Activated naive CD4-positive, alpha-beta T cell treated with anti-CD3 and anti-CD28 coated beads for 36 hours (primary cell): ENCODE results near the gene SLBP. TPM values are rescaled to one million over a fixed set of nuclear protein-coding genes. Genes with fewer than 3 reads are reported as not detected.
"Not testable (repeated sequence)": the region's sequence is repeated elsewhere in the genome, so short reads cannot be mapped to it uniquely, and the experiment has no call there.

Experiments used
- CTCF ChIA-PET: fragments of 350-600 bp; sonication (Branson Sonifier 250); formaldehyde crosslinking; loops from one replicate; lab custom pipeline; 2021; ENCODE audit warnings: antibody characterized with exemption; lab: Charles Lee
- DNase-seq: peaks from one replicate; pipeline ENCODE4 v3.0.0-alpha.2; 2020
- H3K27ac Mint-ChIP-seq: one replicate; pipeline ENCODE4 v1.8.0; 2021; ENCODE audit warnings: mild to moderate bottlenecking, mixed read lengths
- H3K27me3 Mint-ChIP-seq: one replicate; pipeline ENCODE4 v1.8.0; 2021; ENCODE audit warnings: low read depth, mixed read lengths
- H3K36me3 Mint-ChIP-seq: one replicate; pipeline ENCODE4 v1.8.0; 2021; ENCODE audit warnings: low read depth, mixed read lengths
- H3K4me1 Mint-ChIP-seq: one replicate; pipeline ENCODE4 v1.8.0; 2021; ENCODE audit warnings: low read depth, mixed read lengths
- H3K4me3 Mint-ChIP-seq: one replicate; pipeline ENCODE4 v1.8.0; 2021; ENCODE audit warnings: mild to moderate bottlenecking, moderate library complexity, mixed read lengths
- H3K9me3 Mint-ChIP-seq: one replicate; pipeline ENCODE4 v1.8.0; 2021; ENCODE audit warnings: mixed read lengths
- intact Hi-C: fragments of 100-400 bp; cut with micrococcal nuclease; formaldehyde crosslinking; loops from one replicate; pipeline ENCODE4 v1.15.1; 2023
- total RNA-seq, 2 experiments: library from RNA; stranded (reverse); gene quantifications; one replicate each; pipeline ENCODE4 v1.2.3, GENCODE V29; 2021

Gene SLBP
- total RNA-seq, 2 experiments from 2014 or later = 75.4 to 77.1 TPM

DNA sequence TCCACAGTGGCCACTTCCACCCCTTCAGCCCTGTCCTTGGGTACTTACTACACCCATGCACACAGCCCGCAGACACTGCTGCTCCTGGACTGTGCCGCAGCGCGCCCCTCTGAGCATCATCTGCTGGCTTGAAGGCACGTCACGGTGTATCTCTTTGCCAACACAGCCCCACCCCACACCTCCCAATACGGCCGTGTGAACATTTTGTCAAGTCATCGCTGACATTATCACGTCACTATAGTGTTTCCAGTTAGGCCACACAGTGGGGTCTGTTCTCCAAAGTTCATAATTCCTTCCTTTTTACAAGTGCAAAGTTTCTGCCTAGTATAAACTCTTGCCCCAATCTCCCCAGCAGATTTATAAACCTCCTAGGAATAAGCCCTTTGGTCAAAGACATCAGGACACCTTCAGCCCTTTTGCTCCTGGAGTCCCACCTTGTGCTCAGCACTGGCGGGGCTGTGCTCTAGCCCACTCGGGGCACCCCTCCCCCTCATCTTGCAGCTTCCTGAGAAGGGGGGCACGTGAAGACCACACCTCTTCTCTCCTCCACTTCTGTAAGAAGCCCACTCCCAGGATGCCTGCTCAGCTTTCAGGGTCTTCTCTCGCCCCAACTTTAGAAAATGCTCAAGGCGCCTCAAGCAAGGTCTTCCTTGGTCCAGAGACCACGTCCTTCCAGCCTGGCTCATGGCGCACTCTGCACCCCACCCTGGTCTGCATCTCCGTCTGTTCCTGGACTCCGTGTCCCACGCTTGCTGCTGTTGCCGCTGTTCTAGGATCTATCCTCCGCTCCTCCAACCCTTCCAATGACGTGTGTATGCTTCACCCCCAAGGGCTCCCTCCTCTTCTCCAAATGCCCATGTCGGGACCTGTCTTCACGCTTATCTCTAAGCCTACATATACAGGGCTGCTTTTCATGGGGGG, 35.3 kb downstream of the SLBP start:
- no peaks in the 10 kb centered on the region for H3K9me3 Mint-ChIP-seq
- intact Hi-C loops = no loop called here
- DNase-seq = no peak
- no peaks in the 10 kb centered on the region for H3K4me1 Mint-ChIP-seq
- H3K27me3 Mint-ChIP-seq = no peaks in the 10 kb centered on the region
- CTCF ChIA-PET = interaction anchor here (2.7 kb wide), 1 partner anchor 16 kb away, joined by 9 read pairs; no protein-coding TSS in a partner anchor
- H3K4me3 Mint-ChIP-seq = no peak overlapping the region
- H3K27ac Mint-ChIP-seq = no peak overlapping the region
- no peaks in the 10 kb centered on the region for H3K36me3 Mint-ChIP-seq

DNA sequence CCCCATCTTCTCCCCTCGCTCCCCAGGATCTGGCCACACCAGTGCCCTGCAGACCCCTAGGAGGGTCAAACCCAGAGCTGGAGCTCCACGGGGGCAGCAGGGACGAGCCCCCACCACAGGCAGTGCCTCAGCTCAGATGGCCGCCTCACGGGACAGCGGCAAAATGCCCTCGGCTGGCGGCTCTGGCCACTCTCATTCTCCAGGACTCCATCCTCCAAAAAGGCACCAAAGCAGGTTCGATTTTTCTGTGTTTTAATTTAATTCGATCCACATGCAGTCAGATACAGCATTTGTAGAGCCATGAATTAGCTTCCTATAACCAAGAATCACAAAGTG, 36.3 kb downstream of the SLBP start:
- Mint-ChIP-seq H3K9me3 (no peaks in the 10 kb centered on the region), H3K36me3 (no peaks in the 10 kb centered on the region), H3K27ac (no peak overlapping the region), H3K4me1 (no peaks in the 10 kb centered on the region), H3K4me3 (no peak overlapping the region), H3K27me3 (no peaks in the 10 kb centered on the region)
- intact Hi-C loops = no loop called here
- DNase-seq = no peak
- CTCF ChIA-PET = interaction anchor here (2.7 kb wide), 1 partner anchor 17 kb away, joined by 9 read pairs; no protein-coding TSS in a partner anchor

DNA sequence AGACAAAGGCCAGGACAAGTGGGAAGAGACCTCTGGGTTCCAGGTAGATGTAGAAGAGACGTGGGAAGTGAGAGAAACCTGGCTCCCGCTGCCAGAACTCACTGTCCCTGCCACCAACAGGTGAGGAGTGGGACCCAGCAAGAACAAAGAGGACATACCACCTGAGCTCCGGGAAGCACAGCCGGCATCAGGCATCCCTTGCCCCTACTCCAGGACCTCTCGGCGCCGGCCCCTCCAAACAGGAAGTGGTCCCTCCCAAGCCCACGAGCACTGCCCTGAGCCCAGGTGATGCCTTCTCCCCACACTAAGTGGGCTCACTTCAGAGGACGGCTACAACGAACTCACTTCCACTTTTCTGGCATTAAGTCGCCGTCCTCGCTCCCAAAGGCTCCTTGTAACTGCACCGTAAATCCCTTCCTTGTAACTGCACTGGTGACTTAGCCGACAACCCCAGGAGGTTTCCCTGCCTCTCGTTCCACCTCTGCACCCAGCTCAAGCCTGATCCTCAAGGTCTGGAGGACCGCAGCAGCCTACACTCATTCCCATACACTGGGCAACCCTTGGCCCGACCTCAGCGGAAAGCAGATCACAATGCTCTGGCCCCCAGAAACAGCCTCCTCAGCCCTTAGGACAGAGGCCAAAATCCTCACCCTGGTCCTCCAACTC, 36.9 kb downstream of the SLBP start:
- Mint-ChIP-seq H3K27me3 (no peaks in the 10 kb centered on the region), H3K4me1 (no peaks in the 10 kb centered on the region), H3K9me3 (no peaks in the 10 kb centered on the region), H3K4me3 (no peak overlapping the region), H3K27ac (no peak overlapping the region), H3K36me3 (no peaks in the 10 kb centered on the region)
- no peak for DNase-seq
- CTCF ChIA-PET = no interaction called here
- intact Hi-C loops = no loop called here

DNA sequence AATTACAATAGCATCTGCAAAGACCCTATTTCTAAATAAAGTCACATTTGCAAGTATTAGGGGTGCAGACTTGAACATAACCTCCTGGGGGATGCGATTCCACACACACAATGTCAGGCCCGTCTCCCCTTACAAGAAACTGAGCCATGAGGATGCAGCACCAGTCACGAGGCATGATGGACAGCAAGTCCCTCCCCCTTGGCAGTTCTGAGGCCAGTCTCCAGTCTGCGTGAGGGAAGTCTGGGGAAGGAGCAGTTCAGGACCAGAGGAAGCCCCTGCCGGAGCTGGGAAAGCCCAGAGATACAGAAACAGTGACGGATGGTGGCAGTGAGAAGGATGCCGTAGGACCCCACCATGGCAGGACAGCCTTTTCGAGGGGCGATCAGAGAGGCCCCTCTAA, 37.4 kb downstream of the SLBP start:
- DNase-seq = no peak
- intact Hi-C loops = no loop called here
- H3K27ac Mint-ChIP-seq = no peak overlapping the region
- CTCF ChIA-PET = no interaction called here
- H3K9me3 Mint-ChIP-seq = no peaks in the 10 kb centered on the region
- H3K36me3 Mint-ChIP-seq = no peaks in the 10 kb centered on the region
- no peaks in the 10 kb centered on the region for H3K4me1 Mint-ChIP-seq
- no peaks in the 10 kb centered on the region for H3K27me3 Mint-ChIP-seq
- no peak overlapping the region for H3K4me3 Mint-ChIP-seq

DNA sequence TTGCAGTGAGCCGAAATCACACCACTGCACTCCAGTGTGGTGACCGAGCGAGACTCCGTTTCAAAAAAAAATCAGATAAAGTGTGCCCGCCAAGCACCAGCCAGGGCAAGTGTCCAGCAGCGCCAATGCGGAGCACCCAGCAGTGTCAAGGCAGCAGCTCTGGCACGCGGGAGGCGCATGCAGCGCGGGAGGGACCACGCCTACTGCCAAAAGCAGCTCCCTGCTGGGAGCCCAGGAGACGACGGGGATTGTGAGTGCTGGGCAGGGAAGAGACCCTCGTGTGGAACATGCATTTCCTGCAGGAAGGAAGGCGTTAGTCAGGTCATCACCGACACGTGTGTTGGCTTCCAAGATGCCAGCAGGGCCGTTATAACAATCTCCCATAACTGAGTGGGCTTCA, 38.4 kb downstream of the SLBP start:
- Mint-ChIP-seq H3K4me1 (no peaks in the 10 kb centered on the region), H3K4me3 (no peak overlapping the region), H3K9me3 (no peaks in the 10 kb centered on the region), H3K27ac (no peak overlapping the region), H3K36me3 (no peaks in the 10 kb centered on the region), H3K27me3 (no peaks in the 10 kb centered on the region)
- DNase-seq = no peak
- CTCF ChIA-PET = no interaction called here
- intact Hi-C loops = no loop called here

DNA sequence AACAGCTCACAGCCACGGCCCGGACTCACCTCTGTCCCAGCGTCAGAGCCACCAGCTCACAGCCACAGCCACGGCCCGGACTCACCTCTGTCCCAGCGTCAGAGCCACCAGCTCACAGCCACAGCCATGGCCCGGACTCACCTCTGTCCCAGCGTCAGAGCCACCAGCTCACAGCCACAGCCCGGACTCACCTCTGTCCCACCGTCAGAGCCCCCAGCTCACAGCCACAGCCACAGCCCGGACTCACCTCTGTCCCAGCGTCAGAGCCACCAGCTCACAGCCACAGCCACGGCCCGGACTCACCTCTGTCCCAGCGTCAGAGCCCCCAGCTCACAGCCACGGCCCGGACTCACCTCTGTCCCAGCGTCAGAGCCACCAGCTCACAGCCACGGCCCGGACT, 41.1 kb downstream of the SLBP start:
- H3K36me3 Mint-ChIP-seq, H3K27me3 Mint-ChIP-seq, intact Hi-C loops: not testable (repeated sequence)

DNA sequence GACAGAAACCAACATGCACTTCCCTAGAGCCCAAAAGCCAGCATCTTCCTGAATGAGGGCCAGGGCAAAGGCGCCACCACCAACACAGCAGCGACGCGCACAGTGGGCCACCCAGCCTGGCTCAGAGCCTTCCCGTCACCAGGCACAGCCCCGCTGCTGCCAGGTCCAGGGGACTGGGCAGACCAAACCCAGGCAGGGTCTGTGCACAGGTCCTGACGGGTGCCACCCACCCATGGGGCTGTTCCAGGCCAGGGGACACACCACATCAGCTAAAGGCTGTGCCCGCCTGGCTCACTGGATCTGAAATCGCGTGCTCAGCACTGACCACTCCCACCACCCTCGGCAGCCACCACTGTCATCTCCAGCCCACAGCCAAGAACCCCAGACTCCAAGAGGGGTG, 41.8 kb downstream of the SLBP start:
- Mint-ChIP-seq H3K4me1 (no peaks in the 10 kb centered on the region), H3K9me3 (no peaks in the 10 kb centered on the region), H3K27me3 (no peaks in the 10 kb centered on the region), H3K36me3 (no peaks in the 10 kb centered on the region), H3K27ac (no peak overlapping the region), H3K4me3 (no peak overlapping the region)
- intact Hi-C loops = no loop called here
- CTCF ChIA-PET = no interaction called here
- no peak for DNase-seq

More for the DNA sequence above, 41.1 kb downstream of the SLBP start:
- H3K4me3 Mint-ChIP-seq, H3K9me3 Mint-ChIP-seq, CTCF ChIA-PET, H3K4me1 Mint-ChIP-seq, H3K27ac Mint-ChIP-seq, DNase-seq: not testable (repeated sequence)

DNA sequence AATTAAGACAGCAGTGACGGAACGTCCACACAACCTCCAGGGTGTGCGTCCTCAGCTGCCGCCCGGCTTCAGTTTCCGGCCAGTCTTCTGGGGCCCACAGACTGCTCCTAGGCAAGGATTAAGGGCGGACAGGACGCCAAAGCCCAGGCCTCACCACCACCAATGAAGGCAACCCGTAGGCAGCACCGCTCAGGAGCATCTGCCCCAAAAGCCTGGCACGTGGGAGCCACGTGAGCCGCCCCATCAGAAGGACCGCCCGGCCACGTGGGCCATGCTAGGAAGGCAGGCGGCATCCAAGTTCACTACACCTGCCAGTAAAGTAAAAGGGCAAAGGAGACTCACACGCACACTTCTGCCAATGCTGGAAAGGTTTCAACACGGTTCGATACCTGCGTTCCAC, 42.3 kb downstream of the SLBP start:
- CTCF ChIA-PET = no interaction called here
- no peak for DNase-seq
- Mint-ChIP-seq H3K27ac (no peak overlapping the region), H3K4me1 (no peaks in the 10 kb centered on the region), H3K36me3 (no peaks in the 10 kb centered on the region), H3K27me3 (no peaks in the 10 kb centered on the region), H3K9me3 (no peaks in the 10 kb centered on the region), H3K4me3 (no peak overlapping the region)
- intact Hi-C loops = no loop called here

DNA sequence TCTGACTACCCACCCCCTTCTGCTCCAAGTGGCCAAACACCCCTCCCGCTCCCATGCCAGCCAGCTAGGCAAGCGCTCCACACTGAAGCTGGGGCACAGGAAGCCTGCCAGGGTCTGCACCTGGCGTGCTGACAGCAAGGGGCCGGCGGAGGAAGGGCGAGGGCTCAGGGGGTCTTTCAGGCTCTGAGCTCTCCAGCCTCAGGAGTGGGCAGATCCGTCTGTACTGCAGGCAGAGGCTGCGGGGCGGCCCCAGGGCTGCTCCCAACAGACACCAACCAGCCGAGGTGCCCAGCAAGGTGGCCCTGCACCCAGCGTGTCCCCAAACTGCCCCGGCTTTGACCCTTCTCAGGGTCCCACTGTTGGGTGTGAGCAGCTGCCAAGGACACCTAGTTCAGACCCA, 42.8 kb downstream of the SLBP start:
- intact Hi-C loops = no loop called here
- H3K4me3 Mint-ChIP-seq = no peak overlapping the region
- CTCF ChIA-PET = no interaction called here
- H3K9me3 Mint-ChIP-seq = no peaks in the 10 kb centered on the region
- H3K36me3 Mint-ChIP-seq = no peaks in the 10 kb centered on the region
- no peaks in the 10 kb centered on the region for H3K27me3 Mint-ChIP-seq
- H3K4me1 Mint-ChIP-seq = no peaks in the 10 kb centered on the region
- H3K27ac Mint-ChIP-seq = no peak overlapping the region
- no peak for DNase-seq

DNA sequence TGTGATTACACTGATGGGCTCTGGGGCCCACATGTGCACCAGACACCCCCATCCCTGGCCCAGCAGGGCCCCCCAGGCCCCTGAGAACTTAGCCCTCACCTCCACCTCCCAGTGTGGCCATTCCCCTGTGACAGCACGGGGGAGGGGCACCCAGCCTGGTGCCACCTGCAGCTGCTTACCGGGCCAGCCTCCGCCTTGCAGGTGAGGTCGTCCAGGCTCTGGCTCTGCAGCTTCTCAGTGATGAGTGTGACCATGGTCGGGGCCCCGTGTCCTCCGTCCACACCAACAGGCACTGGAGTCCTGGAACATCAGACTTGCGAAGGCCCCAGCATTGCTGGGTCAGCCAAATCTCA, 43.7 kb downstream of the SLBP start:
- CTCF ChIA-PET = no interaction called here
- intact Hi-C loops = no loop called here
- H3K27me3 Mint-ChIP-seq = no peaks in the 10 kb centered on the region
- DNase-seq = no peak
- H3K4me1 Mint-ChIP-seq = no peaks in the 10 kb centered on the region
- H3K36me3 Mint-ChIP-seq = no peaks in the 10 kb centered on the region
- H3K4me3 Mint-ChIP-seq = no peak overlapping the region
- H3K27ac Mint-ChIP-seq = no peak overlapping the region
- H3K9me3 Mint-ChIP-seq = no peaks in the 10 kb centered on the region

DNA sequence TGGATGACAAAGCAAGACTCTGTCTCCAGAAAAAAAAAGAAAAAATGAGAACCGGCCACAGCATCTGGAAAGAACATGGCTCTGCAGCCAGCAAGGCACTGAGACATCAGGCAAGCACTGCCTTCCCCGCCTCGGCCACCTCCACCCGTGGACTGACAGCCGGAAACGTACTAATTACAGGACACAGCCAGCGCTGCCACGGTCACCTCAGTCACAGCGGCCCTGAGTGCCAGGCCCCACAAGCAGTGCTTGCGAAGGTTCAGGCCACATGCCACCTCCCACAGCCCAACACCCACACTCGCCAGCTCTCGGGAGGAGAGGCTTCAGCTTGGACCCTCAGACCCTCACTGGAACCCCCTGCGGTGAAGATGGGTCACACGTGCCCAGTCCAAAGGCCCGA, 44.8 kb downstream of the SLBP start:
- no peaks in the 10 kb centered on the region for H3K36me3 Mint-ChIP-seq
- no peaks in the 10 kb centered on the region for H3K4me1 Mint-ChIP-seq
- no peak overlapping the region for H3K4me3 Mint-ChIP-seq
- no peak overlapping the region for H3K27ac Mint-ChIP-seq
- intact Hi-C loops = no loop called here
- no peaks in the 10 kb centered on the region for H3K27me3 Mint-ChIP-seq
- no peaks in the 10 kb centered on the region for H3K9me3 Mint-ChIP-seq
- CTCF ChIA-PET = no interaction called here
- DNase-seq = no peak

DNA sequence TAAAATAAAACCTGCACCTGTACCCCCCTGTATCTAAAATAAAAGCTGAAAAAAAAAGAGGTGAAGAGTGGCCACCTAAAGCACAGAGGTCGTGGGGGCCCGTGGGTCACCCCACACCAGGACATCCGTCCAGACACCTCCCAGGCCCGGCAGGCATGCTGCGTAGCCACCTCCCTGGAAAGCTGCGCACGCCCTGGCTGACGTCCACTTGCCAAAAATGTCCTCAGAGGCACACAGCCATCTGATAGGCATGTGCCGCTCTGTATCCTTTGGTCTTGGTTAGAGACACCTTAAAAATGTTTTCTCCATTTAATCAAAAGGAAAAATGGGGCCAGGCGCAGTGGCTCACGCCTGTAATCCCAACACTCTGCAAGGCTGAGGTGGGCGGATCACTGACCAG, 45.7 kb downstream of the SLBP start:
- Mint-ChIP-seq H3K9me3 (no peaks in the 10 kb centered on the region), H3K27me3 (no peaks in the 10 kb centered on the region), H3K4me3 (no peak overlapping the region), H3K27ac (no peak overlapping the region), H3K36me3 (no peaks in the 10 kb centered on the region), H3K4me1 (no peaks in the 10 kb centered on the region)
- CTCF ChIA-PET = no interaction called here
- DNase-seq = no peak
- intact Hi-C loops = no loop called here

DNA sequence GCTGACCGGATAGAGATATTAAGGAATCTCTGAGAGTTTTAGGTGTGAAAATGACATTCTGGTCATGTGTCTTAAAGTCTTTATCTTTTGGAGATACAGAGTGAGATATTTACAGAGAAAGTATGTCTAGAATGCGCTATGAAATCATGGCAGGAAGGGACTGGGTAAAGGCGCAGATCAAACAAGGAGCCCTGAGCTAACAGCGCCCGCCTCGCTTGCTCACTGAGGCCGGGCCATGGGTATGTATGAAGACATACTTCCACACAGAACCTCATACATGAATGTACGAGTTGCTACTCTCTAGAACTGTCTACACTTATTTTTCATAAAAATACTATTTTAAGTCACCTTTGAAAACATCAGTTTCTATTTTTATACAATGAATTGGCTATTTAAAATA, 48.0 kb downstream of the SLBP start:
- Mint-ChIP-seq H3K27ac (no peak overlapping the region), H3K27me3 (no peaks in the 10 kb centered on the region)

More for the DNA sequence above, 48.0 kb downstream of the SLBP start:
- Mint-ChIP-seq H3K9me3 (no peaks in the 10 kb centered on the region), H3K4me1 (no peaks in the 10 kb centered on the region), H3K36me3 (no peaks in the 10 kb centered on the region), H3K4me3 (no peak overlapping the region)
- no peak for DNase-seq
- intact Hi-C loops = no loop called here
- CTCF ChIA-PET = interaction anchor here (0.6 kb wide), 1 partner anchor 574 kb away, joined by 3 read pairs; no protein-coding TSS in a partner anchor
